GM21390 (cell line): ENCODE results near the gene CTSF.
"Not testable (repeated sequence)": the region's sequence is repeated elsewhere in the genome, so short reads cannot be mapped to it uniquely, and the experiment has no call there.

Source experiments
- ATAC-seq: cut with Tn5 transposase; IDR thresholded peaks from one replicate; pipeline ENCODE4 v1.9.1; 2021; ENCODE audit not compliant: unreplicated experiment

Gene CTSF

DNA sequence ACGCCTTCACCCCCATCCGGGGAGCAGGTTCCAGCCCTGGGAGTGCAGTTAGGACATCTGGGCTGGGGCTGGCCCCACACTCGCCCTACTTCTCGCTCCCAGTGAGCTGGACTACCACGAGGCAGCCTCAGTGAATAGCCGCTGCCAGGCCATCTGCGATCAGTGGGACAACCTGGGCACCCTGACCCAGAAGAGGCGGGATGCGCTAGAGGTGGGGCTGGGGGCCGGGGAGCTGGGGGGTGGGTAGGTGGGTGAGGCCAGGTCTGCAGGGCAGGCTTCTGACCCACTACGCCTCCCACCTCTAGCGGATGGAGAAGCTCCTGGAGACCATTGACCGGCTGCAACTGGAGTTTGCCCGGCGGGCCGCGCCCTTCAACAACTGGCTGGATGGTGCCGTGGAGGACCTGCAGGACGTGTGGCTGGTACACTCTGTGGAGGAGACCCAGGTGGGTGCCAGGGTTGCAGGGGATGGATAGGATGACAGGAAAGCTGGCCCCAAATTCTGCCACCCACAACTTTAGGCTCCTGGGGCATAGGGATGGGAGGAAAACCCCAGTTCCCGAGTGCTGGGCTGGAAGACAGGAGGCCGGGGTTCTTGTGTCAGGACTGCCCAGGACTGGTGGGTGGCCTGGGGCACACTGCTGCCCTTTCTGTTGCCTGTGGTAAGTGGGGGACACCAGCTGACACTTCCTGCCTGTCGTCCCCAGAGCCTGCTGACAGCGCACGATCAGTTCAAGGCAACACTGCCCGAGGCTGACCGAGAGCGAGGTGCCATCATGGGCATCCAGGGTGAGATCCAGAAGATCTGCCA lies 8.3 kb downstream of the CTSF start:
- ATAC-seq = no peak

DNA sequence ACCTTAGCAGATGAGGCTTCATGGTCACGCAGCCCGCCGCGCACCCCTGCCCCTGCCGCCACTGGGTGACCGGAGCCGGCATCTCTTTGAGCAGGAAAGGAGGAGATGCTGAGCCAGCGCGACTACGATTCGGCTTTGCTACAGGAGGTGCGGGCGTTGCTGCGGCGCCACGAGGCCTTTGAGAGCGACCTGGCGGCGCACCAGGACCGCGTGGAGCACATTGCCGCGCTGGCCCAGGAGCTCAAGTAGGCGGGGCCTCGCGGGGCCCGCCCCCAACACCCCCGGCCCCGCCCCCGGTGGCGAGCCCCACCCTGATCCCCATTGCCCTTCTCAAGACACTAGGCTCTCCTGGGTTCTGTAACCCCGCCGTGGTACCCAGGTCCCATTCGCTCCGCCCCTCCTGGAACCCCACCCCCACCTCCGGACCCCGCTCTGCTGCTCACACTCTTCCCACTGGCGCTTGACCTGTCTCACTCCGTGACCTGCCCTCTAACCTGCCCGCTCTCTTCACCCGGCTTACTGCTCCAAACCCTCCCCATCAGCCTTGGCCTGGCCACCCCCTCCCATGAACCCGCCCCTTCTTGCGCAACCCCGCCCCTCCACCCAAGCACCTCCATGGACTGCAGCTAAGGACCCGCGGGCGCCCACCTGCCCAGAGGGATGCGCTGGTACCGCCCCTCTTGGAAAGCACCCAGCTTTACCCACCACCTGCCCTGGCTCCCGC lies 9.1 kb downstream of the CTSF start:
- no peak for ATAC-seq

DNA sequence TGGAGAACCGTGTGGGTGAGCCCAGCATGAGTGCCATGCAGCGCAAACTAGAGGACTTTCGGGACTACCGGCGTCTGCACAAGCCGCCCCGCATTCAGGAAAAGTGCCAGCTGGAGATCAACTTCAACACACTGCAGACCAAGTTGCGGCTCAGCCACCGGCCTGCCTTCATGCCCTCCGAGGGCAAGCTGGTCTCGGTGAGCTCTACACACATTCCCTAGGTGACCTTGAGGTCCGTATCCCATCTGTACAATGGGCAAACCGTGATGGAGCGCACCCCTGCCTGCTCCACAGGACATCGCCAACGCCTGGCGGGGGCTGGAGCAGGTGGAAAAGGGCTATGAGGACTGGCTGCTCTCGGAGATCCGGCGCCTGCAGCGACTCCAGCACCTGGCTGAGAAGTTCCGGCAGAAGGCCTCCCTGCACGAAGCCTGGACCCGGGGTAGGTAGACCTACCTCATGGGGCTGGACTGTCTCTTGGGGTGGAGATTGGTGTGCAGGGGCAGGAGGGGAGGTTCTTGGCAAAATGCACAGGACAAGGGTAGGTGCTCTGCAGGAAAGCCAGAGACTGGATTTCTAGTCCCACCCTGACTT lies 10.6 kb downstream of the CTSF start:
- no peak for ATAC-seq

DNA sequence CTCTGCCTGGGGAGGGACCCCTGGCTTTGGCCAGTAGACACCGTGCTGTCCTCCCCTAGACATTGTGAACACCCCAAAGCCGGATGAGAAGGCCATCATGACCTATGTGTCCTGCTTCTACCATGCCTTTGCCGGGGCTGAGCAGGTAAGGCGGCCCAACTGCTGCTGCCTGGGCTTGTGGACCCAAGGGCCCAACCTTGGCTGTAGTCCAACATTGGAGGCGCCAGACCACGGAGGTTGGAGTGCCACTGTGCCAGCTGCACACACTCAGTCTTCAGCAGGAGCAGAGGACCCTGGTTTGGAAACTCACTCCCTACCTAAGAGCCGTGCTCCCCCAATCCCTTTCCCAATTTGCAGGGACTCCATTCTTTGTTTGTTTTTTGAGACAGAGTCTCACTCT lies 12.3 kb downstream of the CTSF start:
- ATAC-seq = no peak

DNA sequence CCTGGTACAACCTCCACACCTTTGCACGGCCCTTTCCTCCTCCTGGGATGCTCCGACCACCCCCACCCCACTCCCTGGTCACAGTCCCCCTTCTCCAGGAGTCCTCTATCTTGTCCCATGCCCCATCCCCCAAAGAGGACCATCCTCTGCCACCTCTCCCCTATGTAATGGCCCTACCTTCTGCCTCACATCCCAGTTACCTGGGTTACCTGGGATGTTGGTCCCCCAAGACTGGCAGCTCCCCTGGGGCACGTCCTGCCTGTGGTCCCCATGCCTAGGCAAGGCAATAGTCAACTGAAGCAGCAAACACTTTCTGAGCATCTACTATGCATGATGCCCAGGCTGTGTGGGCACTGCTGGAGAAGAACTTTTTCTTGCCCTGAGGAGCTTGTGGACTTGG lies 13.0 kb downstream of the CTSF start:
- ATAC-seq = no peak

DNA sequence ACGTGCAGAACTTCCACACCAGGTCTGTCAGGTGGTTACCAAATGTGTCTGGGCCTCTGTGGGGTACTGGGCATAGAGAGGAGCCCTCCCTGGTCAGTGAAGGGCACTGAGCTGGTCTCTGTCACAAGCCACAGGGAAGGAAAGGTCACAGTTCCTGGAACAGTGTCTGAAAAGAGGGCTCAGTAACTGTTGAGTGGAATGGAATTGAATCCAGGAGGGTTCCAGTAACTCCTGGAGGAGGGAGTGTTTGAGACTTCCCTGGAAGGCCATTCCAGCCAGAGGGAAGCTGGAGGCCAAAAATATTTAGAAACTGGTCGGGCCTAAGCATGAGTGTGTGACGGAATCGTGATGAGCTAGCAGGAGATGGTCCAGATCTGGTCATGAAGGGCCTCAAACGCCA lies 13.8 kb downstream of the CTSF start:
- no peak for ATAC-seq

DNA sequence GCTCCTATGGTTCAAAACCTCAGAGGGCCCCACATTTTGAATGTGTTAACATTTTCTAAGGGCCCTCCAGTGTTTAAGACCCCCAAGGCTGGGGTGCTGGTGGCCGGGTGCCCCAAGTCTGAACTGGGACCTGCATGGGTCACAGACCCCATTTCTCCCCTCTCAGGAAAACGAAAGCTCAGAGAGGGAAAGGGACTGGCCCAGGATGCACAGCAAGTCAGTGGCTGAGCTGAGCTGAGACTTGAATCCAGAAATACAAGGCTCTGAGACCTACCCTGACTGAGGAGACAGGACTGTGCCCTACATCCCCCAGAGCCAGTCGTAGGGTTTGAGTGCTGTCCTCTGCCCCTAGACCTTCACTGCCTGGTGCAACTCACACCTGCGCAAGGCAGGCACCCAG lies 17.5 kb downstream of the CTSF start:
- ATAC-seq = no peak

DNA sequence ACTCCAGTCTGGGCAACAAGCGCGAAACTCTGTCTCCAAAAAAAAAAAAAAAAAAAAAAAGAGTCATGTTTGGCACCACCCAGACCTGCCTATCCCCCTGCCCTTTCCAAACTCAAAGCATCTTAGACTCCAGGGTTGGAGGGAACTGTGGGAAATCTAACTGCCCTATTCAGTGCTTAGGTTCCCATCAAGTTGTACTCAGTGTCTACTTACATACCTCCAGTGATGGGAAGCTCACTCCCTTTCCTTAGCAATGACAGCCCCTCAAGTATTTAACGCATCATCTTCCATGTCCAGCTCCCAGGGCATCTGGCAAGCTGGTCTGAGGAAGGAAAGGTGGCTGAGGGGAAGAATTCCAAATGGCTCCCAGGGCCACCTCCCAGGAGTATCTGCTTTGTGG lies 18.7 kb downstream of the CTSF start:
- ATAC-seq = no peak

DNA sequence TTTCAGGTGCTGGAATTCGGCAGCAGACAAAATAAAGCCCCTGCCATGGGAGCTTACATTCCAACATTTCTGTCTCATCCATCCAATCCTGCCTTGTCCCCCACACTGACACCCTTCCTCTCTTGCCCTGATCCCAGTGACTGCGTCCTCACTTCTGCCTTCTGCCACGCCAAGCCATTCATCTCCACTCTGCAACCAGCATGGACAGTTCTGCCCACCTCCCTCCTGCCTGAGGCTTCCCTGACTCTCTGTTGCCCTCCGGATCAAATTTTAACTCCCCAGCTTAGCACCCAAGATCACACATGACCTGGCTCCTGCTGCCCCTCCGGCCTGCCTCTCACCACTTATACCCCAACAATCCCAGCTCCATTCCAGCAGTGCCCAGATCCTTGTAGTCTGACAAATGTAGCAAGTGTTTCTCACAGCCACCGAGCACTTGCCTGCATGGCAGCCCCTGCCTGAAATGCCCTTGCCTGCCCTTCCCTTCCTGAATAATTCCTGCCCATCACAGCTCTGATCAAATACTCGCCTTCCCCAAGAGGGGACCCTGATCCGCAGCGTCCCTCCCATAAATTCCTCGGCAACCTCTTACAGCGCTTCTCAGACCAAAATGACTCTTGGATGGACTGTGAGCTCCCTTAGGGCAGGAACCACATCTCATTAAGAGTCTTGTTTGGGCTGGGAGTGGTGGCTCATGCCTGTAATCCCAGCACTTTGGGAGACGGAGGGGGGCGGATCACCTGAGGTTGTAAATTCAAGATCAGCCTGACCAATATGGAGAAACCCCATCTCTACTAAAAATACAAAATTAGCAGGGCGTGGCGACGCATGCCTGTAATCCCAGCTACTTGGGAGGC lies 19.4 kb downstream of the CTSF start:
- ATAC-seq = no peak

DNA sequence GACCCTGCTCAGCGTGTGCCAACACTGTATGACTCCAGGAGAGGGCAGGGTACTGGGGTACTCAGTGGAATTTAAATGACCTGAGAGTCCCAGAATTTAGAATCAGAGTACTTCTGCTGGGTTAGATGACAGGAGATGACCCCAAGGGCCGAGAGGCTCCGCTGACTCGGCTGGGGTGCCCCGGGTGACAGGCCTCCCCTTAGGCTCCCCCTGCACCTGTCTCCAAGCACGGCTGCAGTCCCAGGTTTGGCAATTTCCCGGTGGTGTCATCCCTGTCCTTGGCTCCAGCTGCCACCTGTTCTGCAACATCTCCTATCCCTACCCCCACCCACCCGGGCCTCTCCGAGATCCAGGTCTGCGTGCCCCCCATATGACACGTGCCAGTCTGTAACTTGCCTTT lies 20.4 kb downstream of the CTSF start:
- ATAC-seq = no peak

DNA sequence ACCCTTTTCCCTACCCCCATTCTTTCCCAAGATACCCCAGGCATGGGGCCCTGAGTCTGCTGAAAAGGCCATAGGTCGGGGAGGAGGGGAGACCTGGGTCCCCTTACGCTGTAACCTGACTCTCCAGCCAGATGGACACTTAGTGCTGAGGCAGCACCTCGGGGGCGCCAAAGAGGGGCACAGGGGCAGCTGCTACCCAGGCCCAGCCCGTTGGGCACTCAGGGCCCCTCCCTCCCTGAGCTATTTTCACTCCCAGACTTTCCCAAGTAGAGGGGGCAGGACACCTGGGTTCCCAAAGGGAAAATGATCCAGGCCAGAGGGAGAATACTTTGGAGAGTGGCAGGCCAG lies 20.8 kb downstream of the CTSF start:
- no peak for ATAC-seq

DNA sequence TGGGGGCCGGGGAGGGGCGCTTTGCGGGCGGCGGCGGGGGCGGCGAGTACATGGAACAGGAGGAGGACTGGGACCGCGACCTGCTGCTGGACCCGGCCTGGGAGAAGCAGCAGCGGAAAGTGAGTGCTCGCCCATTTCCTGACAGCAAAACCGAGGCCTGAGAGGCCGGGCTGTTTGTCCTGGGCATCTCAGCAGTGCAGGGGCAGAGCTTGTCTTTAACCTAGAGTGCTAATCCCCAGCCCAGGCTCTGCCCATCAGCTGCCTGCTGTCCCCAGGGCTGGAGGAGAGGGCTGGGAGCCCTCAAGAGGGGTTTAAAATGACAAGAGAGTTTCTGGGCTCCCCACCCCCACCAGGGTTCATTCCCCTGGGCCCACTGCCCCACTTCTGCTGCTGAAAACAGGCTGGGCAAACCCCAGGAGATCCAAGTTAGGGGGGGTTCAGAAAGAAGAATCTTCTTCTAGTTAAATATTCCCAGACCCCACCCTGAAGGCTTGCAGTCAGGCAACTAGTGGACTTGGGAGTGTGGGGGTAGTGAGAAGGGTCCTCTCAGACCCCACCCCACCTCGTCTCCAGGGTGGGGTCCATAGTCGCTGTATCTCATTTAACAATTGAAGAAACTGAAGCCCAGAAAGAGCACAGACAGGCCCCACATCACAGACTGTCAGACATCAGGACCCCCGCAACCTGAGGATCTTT lies 21.3 kb downstream of the CTSF start:
- no peak for ATAC-seq

DNA sequence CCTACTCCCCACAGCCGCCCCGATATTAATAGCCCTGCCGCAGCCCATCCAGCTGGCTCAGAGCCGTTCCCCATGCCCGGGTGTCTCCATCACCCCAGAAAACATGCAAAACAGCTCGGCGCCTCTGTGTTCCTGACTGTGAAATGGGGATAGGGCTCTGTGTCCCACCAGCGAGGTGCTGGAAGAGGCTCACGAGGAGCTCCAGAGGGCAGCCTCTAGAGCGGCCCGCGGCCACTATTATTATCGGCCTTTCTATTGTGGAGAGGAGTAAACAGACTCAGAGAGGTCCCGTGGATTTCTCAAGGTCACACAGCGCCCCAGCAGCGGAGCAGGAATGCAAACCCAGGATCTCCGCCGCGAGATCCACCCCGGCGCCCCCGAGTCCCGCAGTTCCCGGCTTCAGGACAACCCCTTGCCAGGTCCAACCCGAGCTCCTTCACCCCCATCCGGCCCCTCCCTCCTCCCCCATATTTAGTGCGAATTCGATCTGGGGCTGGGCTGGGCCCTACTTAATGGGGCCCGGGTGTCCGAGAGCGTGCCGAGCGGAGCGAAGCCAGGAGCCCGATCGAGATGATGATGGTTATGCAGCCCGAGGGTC lies 21.9 kb downstream of the CTSF start, which contains the start of gene ACTN3:
Gene ACTN3, plus strand, starts transcription at position 536 of the 598 bp plus-strand sequence. Its CDS starts 35 bp downstream, at position 571.
- no peak for ATAC-seq

DNA sequence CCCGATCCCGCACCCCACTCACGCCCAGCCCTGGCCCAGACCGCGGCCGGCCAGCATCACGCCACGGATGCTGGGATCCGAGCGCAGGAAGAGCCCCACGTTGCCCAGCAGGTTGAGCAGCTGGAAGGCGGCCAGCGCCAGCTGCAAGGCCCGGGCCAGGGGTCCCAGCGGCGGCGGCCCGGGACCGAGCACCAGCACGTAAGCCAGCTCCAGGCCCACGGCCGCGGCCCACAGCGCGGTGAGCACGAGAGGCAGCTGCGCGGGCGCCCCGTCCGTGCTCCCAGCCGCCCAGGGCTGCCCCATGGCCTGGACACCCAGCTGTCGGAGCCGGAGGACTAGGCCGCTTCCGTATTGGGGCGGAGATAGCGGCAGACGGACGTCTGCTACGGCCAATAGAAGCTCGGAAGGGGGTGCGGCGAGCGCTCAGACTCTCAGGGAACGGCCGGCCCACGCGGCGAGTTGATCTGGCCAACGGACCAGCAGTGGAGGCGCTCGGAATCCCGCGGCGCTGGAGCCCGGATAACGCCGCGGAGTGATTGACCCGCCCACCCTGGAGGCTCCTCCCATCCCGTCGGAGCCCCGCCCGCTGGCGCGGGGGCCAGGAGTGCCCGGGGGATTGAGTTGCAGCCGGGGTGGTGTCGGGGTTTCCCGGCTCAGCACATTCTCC lies 22.6 kb downstream of the CTSF start, which contains the start of gene ZDHHC24:
Gene ZDHHC24, minus strand, starts transcription at position 348 of the 667 bp plus-strand sequence. Its CDS starts 45 bp downstream, at position 303.
- peak; percentile 83 for ATAC-seq

DNA sequence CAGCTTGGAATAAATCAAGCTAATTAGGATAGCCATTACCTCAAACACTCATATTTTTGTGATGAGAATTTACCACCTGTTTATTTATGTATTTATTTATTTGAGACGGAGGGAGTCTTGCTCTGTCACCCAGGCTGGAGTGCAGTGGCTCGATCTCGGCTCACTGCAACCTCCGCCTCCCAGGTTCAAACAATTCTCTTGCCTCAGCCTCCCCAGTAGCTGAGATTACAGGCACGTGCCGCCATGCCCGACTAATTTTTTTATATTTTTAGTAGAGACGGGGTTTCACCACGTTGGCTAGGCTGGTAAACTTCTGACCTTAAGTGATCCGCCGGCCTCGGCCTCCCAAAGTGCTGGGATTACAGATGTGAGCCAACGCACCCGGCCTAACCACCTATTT lies 23.5 kb downstream of the CTSF start:
- not testable (repeated sequence) for ATAC-seq

DNA sequence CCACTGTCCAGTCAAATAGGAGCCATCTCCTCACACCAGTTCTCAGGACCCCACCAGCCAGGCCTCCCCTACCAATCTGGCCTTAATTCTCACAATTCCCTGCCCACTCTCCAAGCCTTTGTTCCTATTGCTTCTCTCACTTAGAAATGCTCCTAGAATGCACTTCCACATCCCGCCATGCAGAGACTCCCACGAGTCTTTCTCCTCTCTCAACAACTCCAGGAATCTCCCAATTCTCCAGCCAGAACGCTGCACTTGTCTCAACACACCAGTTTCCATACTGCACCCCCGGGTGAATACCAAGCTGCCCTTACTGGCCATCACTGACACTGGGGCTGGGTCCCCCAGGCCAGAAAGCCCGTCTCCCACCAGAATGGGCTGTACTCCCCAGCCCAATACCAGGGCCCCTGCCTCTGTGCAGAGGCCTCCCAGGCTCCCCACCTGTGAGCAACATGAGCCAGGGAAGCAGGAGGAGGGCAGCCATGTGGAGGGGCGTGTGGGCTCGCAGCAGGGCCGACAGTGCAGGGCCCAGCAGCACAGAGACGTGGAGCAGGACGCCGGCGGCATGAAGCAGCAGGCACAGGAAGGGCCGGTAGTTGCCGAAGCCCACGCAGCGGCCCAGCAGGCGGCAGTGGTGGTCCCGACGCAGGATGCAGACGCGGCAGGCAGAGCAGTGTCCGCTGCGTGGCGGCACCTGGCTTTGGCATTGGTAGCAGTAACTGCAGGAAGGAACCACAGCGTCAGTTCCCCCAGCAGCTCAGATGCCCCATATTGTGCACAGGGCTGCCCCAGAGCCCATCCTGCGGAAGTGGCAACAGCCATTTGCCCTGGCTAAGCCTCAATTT lies 24.9 kb downstream of the CTSF start:
- ATAC-seq = peak; percentile 27

DNA sequence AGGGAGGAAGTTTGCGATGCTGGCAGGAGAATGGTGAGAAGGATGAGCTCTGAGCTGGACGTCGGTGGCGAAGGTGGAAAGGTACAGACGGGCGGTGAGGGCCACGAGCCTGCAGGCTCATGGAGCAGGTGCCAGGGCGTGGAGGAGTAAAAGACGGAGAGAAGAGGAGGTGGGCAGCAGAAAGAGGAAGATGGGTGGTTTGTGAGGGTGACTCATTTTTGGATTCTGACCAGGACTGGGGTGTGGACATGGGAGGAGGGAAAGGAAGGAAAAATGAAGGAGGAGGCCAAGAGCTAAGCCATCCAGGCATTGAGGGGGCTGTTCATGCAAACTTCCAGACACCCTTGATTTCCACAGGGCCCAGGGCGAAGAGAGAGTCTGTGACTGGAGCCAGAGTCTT lies 26.0 kb downstream of the CTSF start:
- ATAC-seq = no peak

DNA sequence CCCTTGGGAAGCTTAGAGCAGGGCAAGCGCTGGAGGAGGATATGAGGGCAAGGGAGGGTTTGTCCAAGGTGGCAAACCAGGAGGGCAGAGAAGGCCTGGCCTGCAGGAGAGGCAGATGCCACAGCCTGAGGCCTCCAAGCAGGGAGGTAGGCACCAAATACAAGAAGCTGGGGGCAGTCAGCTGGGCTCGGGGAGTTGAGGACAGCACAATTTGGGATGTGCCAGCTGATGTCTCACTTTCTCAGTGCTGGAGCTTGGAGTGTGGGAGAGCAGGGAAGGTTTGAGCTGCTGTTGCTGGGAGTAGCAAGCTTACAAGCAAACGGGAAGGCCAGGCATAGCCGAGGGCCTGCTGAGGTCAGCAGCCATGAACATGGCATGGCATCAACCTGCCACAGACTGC lies 26.5 kb downstream of the CTSF start:
- no peak for ATAC-seq

DNA sequence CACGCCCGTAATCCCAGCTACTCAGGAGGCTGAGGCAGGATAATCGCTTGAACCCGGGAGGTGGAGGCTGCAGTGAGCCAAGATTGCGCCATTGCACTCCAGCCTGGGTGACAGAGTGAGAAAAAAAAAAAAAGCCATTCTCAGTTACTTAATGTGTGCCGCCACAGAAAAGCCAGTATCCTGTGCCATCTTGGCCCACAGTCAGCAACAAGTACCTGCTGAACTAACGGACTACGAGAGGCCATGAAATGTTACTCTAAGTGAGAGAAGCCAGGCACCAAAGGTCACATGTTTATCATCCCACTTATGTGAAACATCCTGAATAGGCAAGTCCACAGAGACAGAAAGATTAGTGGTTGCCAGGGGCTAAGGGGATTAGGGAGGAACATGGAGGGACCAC lies 27.8 kb downstream of the CTSF start:
- ATAC-seq = not testable (repeated sequence)
